Neural cell (in vitro differentiated cells): ENCODE measurements around the gene PDLIM1. TPM values are rescaled to one million over a fixed set of nuclear protein-coding genes. Genes with fewer than 3 reads are reported as not detected.

Experiments
- H2AFZ ChIP-seq: fragments of 200-600, 300-800 bp; sonication (generic), shearing (Covaris generic); 2 replicates; pipeline ENCODE4 v1.6.0; 2014; ENCODE audit warnings: low read depth, mild to moderate bottlenecking, antibody characterized with exemption, low read length, moderate library complexity
- H3F3A ChIP-seq: fragments of 200-600 bp; shearing (Covaris generic); 2 replicates; pipeline ENCODE4 v1.6.1; 2016; ENCODE audit warnings: mild to moderate bottlenecking, moderate library complexity, mixed read lengths, antibody characterized with exemption, low read length; ENCODE audit not compliant: insufficient read depth, poor library complexity, severe bottlenecking
- H3K27ac ChIP-seq: fragments of 200-600, 300-800 bp; sonication (generic), shearing (Covaris generic); 2 replicates; pipeline ENCODE4 v1.5.1; 2014; ENCODE audit warnings: mild to moderate bottlenecking, low read length, moderate library complexity
- H3K27me3 ChIP-seq: fragments of 300-800, 200-600 bp; sonication (generic), shearing (Covaris generic); 2 replicates; pipeline ENCODE4 v1.6.0; 2014; ENCODE audit warnings: mild to moderate bottlenecking, low read depth, low read length, moderate library complexity; ENCODE audit not compliant: insufficient read depth
- H3K36me3 ChIP-seq: fragments of 300-800, 200-600 bp; sonication (generic), shearing (Covaris generic); 2 replicates; pipeline ENCODE4 v1.5.1; 2014; ENCODE audit warnings: mild to moderate bottlenecking, antibody characterized with exemption, low read length, moderate library complexity; ENCODE audit not compliant: insufficient read depth
- H3K4me2 ChIP-seq: fragments of 300-800, 200-600 bp; sonication (generic), shearing (Covaris generic); 2 replicates; pipeline ENCODE4 v1.6.0; 2014; ENCODE audit warnings: mild to moderate bottlenecking, low read length
- H3K4me3 ChIP-seq: fragments of 300-800, 200-600 bp; sonication (generic), shearing (Covaris generic); 2 replicates; pipeline ENCODE4 v1.5.1; 2014; ENCODE audit warnings: mild to moderate bottlenecking, low read length, moderate library complexity
- H3K79me2 ChIP-seq: fragments of 200-600 bp; shearing (Covaris generic); replicated peaks from 2 replicates; pipeline ENCODE4 v1.6.0; 2014; ENCODE audit warnings: mild to moderate bottlenecking, low read length, moderate library complexity; ENCODE audit not compliant: insufficient read depth
- H3K9ac ChIP-seq: fragments of 300-800, 200-600 bp; sonication (generic), shearing (Covaris generic); 2 replicates; pipeline ENCODE4 v1.6.1; 2016; ENCODE audit warnings: mild to moderate bottlenecking, low read length, mixed read lengths
- H3K9me2 ChIP-seq: fragments of 200-600 bp; shearing (Covaris generic); 2 replicates; pipeline ENCODE4 v1.6.1; 2016; ENCODE audit warnings: mild to moderate bottlenecking, low read length, mixed read lengths; ENCODE audit not compliant: insufficient read depth
- H3K9me3 ChIP-seq: fragments of 200-600, 300-800 bp; sonication (generic), shearing (Covaris generic); 2 replicates; pipeline ENCODE4 v1.6.1; 2016; ENCODE audit warnings: mild to moderate bottlenecking, mixed run types, low read length, moderate library complexity, mixed read lengths
- H4K20me1 ChIP-seq: fragments of 200-600 bp; shearing (Covaris generic); 2 replicates; pipeline ENCODE4 v1.6.1; 2016; ENCODE audit warnings: mild to moderate bottlenecking, mixed run types; ENCODE audit not compliant: insufficient read depth
- CTCF ChIP-seq: fragments of 450-650 bp; IDR thresholded peaks from 2 replicates; pipeline ENCODE4 v1.5.1; 2014; ENCODE audit warnings: antibody characterized with exemption, mild to moderate bottlenecking, moderate library complexity; ENCODE audit not compliant: poor library complexity, severe bottlenecking
- EP300 ChIP-seq: fragments of 450-650 bp; conservative IDR thresholded peaks from 2 replicates; pipeline ENCODE4 v1.6.1; 2014; ENCODE audit warnings: antibody characterized with exemption, mild to moderate bottlenecking, moderate library complexity; ENCODE audit not compliant: poor library complexity, severe bottlenecking
- EZH2 ChIP-seq: fragments of 200-600, 300-800 bp; shearing (Covaris generic), sonication (generic); IDR thresholded peaks from 2 replicates; pipeline ENCODE4 v1.6.1; 2014; ENCODE audit warnings: antibody characterized with exemption, low read length, borderline replicate concordance, mild to moderate bottlenecking; ENCODE audit not compliant: insufficient read depth, poor library complexity, severe bottlenecking
- MXI1 ChIP-seq: fragments of 450-650 bp; conservative IDR thresholded peaks from 2 replicates; pipeline ENCODE4 v1.6.1; 2014; ENCODE audit warnings: antibody characterized with exemption, mild to moderate bottlenecking; ENCODE audit not compliant: poor library complexity, severe bottlenecking
- POLR2AphosphoS5 ChIP-seq: IDR thresholded peaks from 2 replicates; pipeline ENCODE4 v1.6.1; 2012
- RAD21 ChIP-seq: fragments of 450-650 bp; conservative IDR thresholded peaks from 2 replicates; pipeline ENCODE4 v1.6.1; 2014; ENCODE audit warnings: antibody characterized with exemption, mild to moderate bottlenecking, moderate library complexity
- REST ChIP-seq: IDR thresholded peaks from 2 replicates; pipeline ENCODE4 v1.6.1; 2012; ENCODE audit warnings: borderline replicate concordance
- SMC3 ChIP-seq: fragments of 450-650 bp; conservative IDR thresholded peaks from 2 replicates; pipeline ENCODE4 v1.6.1; 2014; ENCODE audit warnings: antibody characterized with exemption, mild to moderate bottlenecking, moderate library complexity; ENCODE audit not compliant: poor library complexity
- TAF1 ChIP-seq: IDR thresholded peaks from 2 replicates; pipeline ENCODE4 v1.6.1; 2012; ENCODE audit warnings: low read depth
- polyA plus RNA-seq: library from polyadenylated mRNA; depleted of rRNA; stranded (reverse); fragments of >200 nt; gene quantifications from 2 replicates; pipeline ENCODE4 v1.2.3, GENCODE V29; 2014

PDLIM1 gene
- polyA plus RNA-seq, 1 donor from 2014 or later, result 1.0 TPM

- TF ChIP-seq EP300 (no peak), EZH2 (no peak), POLR2AphosphoS5 (no peak), MXI1 (no peak), REST (no peak), CTCF (no peak), SMC3 (no peak), TAF1 (no peak), RAD21 (no peak)
- Histone ChIP-seq H3K79me2 (no peaks in the 10 kb centered on the region), H3F3A (no peaks in the 10 kb centered on the region), H2AFZ (no peak overlapping the region), H3K27ac (no peak overlapping the region), H3K9ac (no peak overlapping the region), H3K4me3 (no peak overlapping the region), H3K9me3 (no peaks in the 10 kb centered on the region), H3K27me3 (no peaks in the 10 kb centered on the region), H3K4me2 (no peak overlapping the region), H4K20me1 (no peaks in the 10 kb centered on the region), H3K36me3 (no peaks in the 10 kb centered on the region), H3K9me2 (no peaks in the 10 kb centered on the region)
These were observed 12.5 kb downstream of the PDLIM1 start for GRCh38 chr10:95278061-95278988.

GRCh38 chr10:95277614-95278013 is 13.2 kb downstream of the PDLIM1 start:
- Histone ChIP-seq H3K27me3 (no peaks in the 10 kb centered on the region), H3K79me2 (no peaks in the 10 kb centered on the region), H3K4me2 (no peak overlapping the region), H3K4me3 (no peak overlapping the region), H3K9ac (no peak overlapping the region), H3F3A (no peaks in the 10 kb centered on the region), H3K9me2 (no peaks in the 10 kb centered on the region), H3K27ac (no peak overlapping the region), H2AFZ (no peak overlapping the region), H3K36me3 (no peaks in the 10 kb centered on the region), H3K9me3 (no peaks in the 10 kb centered on the region), H4K20me1 (no peaks in the 10 kb centered on the region)
- no peak for TF ChIP-seq EP300
